Upper lobe of left lung (tissue), 6 donors: Measurements from ENCODE around the gene OSBP2. TPM values are rescaled to one million over a fixed set of nuclear protein-coding genes. Genes with fewer than 3 reads are reported as not detected.

Experiments
- ATAC-seq, 2 donors: fragments of 200-7000 bp; cut with Tn5 transposase; one replicate each; pipeline ENCODE4 v1.9.1; 2022; ENCODE audit warnings: mild to moderate bottlenecking in 2 of 2, moderate library complexity in 2 of 2; ENCODE audit not compliant: low FRiP score in 2 of 2
- DNase-seq, 2 donors: peaks; one replicate each; pipeline ENCODE4 v3.0.0-alpha.2; 2019 to 2020
- H3K27ac ChIP-seq, 4 donors: fragments of 200-600 bp; sonication (generic); one replicate each; pipeline ENCODE4 v1.5.1; 2016 to 2019
- H3K27me3 ChIP-seq, 4 donors: fragments of 200-600 bp; sonication (generic); one replicate each; pipeline ENCODE4 v1.5.1; 2017 to 2019
- H3K36me3 ChIP-seq, 4 donors: fragments of 200-600 bp; sonication (generic); one replicate each; pipeline ENCODE4 v1.5.1; 2016 to 2019
- H3K4me1 ChIP-seq, 4 donors: fragments of 200-600 bp; sonication (generic); one replicate each; pipeline ENCODE4 v1.5.1; 2018 to 2019
- H3K4me3 ChIP-seq, 4 donors: fragments of 200-600 bp; sonication (generic); one replicate each; pipeline ENCODE4 v1.5.1; 2017 to 2019; ENCODE audit warnings: mild to moderate bottlenecking in 2 of 4, moderate library complexity in 1 of 4
- H3K9me3 ChIP-seq, 4 donors: fragments of 200-600 bp; sonication (generic); one replicate each; pipeline ENCODE4 v1.5.1; 2018 to 2019
- CTCF ChIP-seq, 6 experiments: fragments of 450-650 bp in 4 of 6; fragments of 200-600 bp in 2 of 6; sonication (generic) in 2 of 6; IDR thresholded peaks; one replicate each; pipeline ENCODE4 v1.5.1; 2016 to 2019; ENCODE audit warnings: antibody characterized with exemption in 6 of 6
- EP300 ChIP-seq, 4 donors: sonication (generic); formaldehyde crosslinking; IDR thresholded peaks; one replicate each; pipeline ENCODE4 v1.5.1; 2017; ENCODE audit warnings: antibody characterized with exemption in 4 of 4, control low read depth in 2 of 4
- POLR2A ChIP-seq, 4 donors: fragments of 450-650 bp; IDR thresholded peaks; one replicate each; pipeline ENCODE4 v1.5.1; 2016 to 2017; ENCODE audit warnings: antibody characterized with exemption in 4 of 4, mild to moderate bottlenecking in 2 of 4
- POLR2AphosphoS5 ChIP-seq, 2 donors: sonication (generic); formaldehyde crosslinking; IDR thresholded peaks; one replicate each; pipeline ENCODE4 v1.5.1; 2017; ENCODE audit warnings: antibody characterized with exemption in 2 of 2
- WGBS, 2 donors: methylation state at CpG; one replicate each; pipeline ENCODE4 v1.1.5; 2017 to 2018; 5-methylcytosine and 5-hydroxymethylcytosine counted together
- total RNA-seq, 6 donors: library from RNA; depleted of rRNA in 4 of 6; stranded (reverse); fragments of >200 nt in 4 of 6; gene quantifications; one replicate each; pipeline versions ENCODE4 v1.1.0 to v1.2.1, GENCODE V29; 2016 to 2021
- donor health status: DM: no; HTN: no; CAD: no; lungs with moderate emphysema.
- donor health status: DM: no; HTN: yes; CAD: no; lungs with severe emphysema.

Gene OSBP2
- total RNA-seq, 6 donors from 2014 or later = 3.5 to 14.5 (median 5.0) TPM

- Histone ChIP-seq H3K4me3 (peak overlapping the region in 1 of 4 donors; percentile 20), H3K9me3 (no peaks in the 10 kb centered on the region), H3K27me3 (no peaks in the 10 kb centered on the region), H3K36me3 (no peaks in the 10 kb centered on the region), H3K4me1 (peaks cover 4 to 13% (median 12%) of the 10 kb centered on the region in 4 donors), H3K27ac (no peak overlapping the region)
- WGBS, 2 donors = 5 to 10% methylated on average over 8 to 37 of the region's 85 CpGs
- TF ChIP-seq EP300 (IDR thresholded peaks at IDR 0.05) (no peak), CTCF (IDR thresholded peaks at IDR 0.05) (peak; percentile 40 to 92 (median 82)), POLR2AphosphoS5 (IDR thresholded peaks at IDR 0.05) (no peak)
- peak; percentile 81 to 97 for DNase-seq
- peak; percentile 97 to 98 for ATAC-seq
Measured at GRCh38 chr22:30802202-30803166, 107.8 kb downstream of the OSBP2 start.

GRCh38 chr22:30803679-30804078, 109.0 kb downstream of the OSBP2 start:
- peaks cover 4 to 13% (median 12%) of the 10 kb centered on the region in 4 donors for H3K4me1 ChIP-seq
- WGBS, 2 donors = 81 to 88% methylated on average over 2 to 5 of the region's 5 CpGs
- no peak for ATAC-seq
- DNase-seq = no peak
- no peaks in the 10 kb centered on the region for H3K9me3 ChIP-seq
- H3K36me3 ChIP-seq = no peaks in the 10 kb centered on the region
- no peak for TF ChIP-seq POLR2AphosphoS5 (IDR thresholded peaks at IDR 0.05)
- no peak for TF ChIP-seq POLR2A (IDR thresholded peaks at IDR 0.05)
- TF ChIP-seq EP300 (IDR thresholded peaks at IDR 0.05) = no peak
- no peak for TF ChIP-seq CTCF (IDR thresholded peaks at IDR 0.05)
- H3K27ac ChIP-seq = no peak overlapping the region
- no peaks in the 10 kb centered on the region for H3K27me3 ChIP-seq
- no peak overlapping the region for H3K4me3 ChIP-seq

- no peak overlapping the region for H3K27ac ChIP-seq
- WGBS, 2 donors = 75 to 84% methylated on average over 5 of the region's 5 CpGs
- no peak for ATAC-seq
- TF ChIP-seq POLR2AphosphoS5 (IDR thresholded peaks at IDR 0.05) (no peak), EP300 (IDR thresholded peaks at IDR 0.05) (no peak), POLR2A (IDR thresholded peaks at IDR 0.05) (no peak), CTCF (IDR thresholded peaks at IDR 0.05) (no peak)
- H3K36me3 ChIP-seq = no peaks in the 10 kb centered on the region
- no peak overlapping the region for H3K4me3 ChIP-seq
- DNase-seq = no peak
- no peaks in the 10 kb centered on the region for H3K9me3 ChIP-seq
- peaks cover 4 to 13% (median 12%) of the 10 kb centered on the region in 4 donors for H3K4me1 ChIP-seq
- no peaks in the 10 kb centered on the region for H3K27me3 ChIP-seq
Measured at GRCh38 chr22:30804626-30805025, 110.0 kb downstream of the OSBP2 start.

- no peaks in the 10 kb centered on the region for H3K27me3 ChIP-seq
- WGBS, 2 donors = 69 to 71% methylated on average over 3 of the region's 3 CpGs
- H3K4me3 ChIP-seq = no peak overlapping the region
- H3K4me1 ChIP-seq = peaks cover 4 to 13% (median 12%) of the 10 kb centered on the region in 4 donors
- no peak overlapping the region for H3K27ac ChIP-seq
- no peaks in the 10 kb centered on the region for H3K9me3 ChIP-seq
- TF ChIP-seq EP300 (IDR thresholded peaks at IDR 0.05) = no peak
- ATAC-seq (no peak), DNase-seq (no peak)
- no peaks in the 10 kb centered on the region for H3K36me3 ChIP-seq
Measured at GRCh38 chr22:30806391-30806861, 111.8 kb downstream of the OSBP2 start.

GRCh38 chr22:30809086-30809485, 114.4 kb downstream of the OSBP2 start:
- Histone ChIP-seq H3K4me1 (no peaks in the 10 kb centered on the region), H3K9me3 (no peaks in the 10 kb centered on the region), H3K4me3 (no peak overlapping the region), H3K27me3 (no peaks in the 10 kb centered on the region), H3K36me3 (no peaks in the 10 kb centered on the region), H3K27ac (no peak overlapping the region)
- TF ChIP-seq EP300 (IDR thresholded peaks at IDR 0.05) (no peak), POLR2AphosphoS5 (IDR thresholded peaks at IDR 0.05) (no peak), POLR2A (IDR thresholded peaks at IDR 0.05) (no peak), CTCF (IDR thresholded peaks at IDR 0.05) (no peak)
- DNase-seq (no peak), ATAC-seq (no peak)
- 79 to 86% methylated on average over 3 to 4 of the region's 4 CpGs for WGBS, 2 donors
